NT2/D1 (cell line): ENCODE results near the gene SPARCL1.

Experiments
- YY1 ChIP-seq: IDR thresholded peaks from 2 replicates; pipeline ENCODE4 v1.6.1; 2011; ENCODE audit not compliant: insufficient read length, insufficient read depth
- ZNF274 ChIP-seq: IDR thresholded peaks from 2 replicates; pipeline ENCODE4 v1.6.1; 2011; ENCODE audit warnings: mild to moderate bottlenecking, low read depth, low read length

GRCh38 chr4:87476934-87477333 is 52.2 kb downstream of the SPARCL1 start:
- TF ChIP-seq YY1 (no peak), ZNF274 (no peak)
